ENCODE measurements around the gene RAG1.

The RAG1 gene

GRCh38 chr11:36609383-36609782 lies 41.6 kb downstream of the RAG1 start:
- Histone ChIP-seq H3K4me3 (ENCODE audit: low read length in 2 of 2) (no peak overlapping the region), H3K4me1 (ENCODE audit: control insufficient read depth, insufficient read depth, low read length) (no peaks in the 10 kb centered on the region), H3K27ac (ENCODE audit: low read length) (no peak overlapping the region), H3K9me3 (ENCODE audit: control insufficient read depth in 2 of 2, low read length in 2 of 2) (no peaks in the 10 kb centered on the region), H3K27me3 (ENCODE audit: control insufficient read depth in 1 of 2, insufficient read depth in 2 of 2, low read length in 2 of 2) (no peaks in the 10 kb centered on the region), H3K9ac (ENCODE audit: low read length in 2 of 2) (no peak overlapping the region), H3K36me3 (ENCODE audit: control insufficient read depth in 2 of 2, insufficient read depth in 2 of 2, low read length in 2 of 2) (peaks cover 4 to 5% of the 10 kb centered on the region in 2 donors)

DNA sequence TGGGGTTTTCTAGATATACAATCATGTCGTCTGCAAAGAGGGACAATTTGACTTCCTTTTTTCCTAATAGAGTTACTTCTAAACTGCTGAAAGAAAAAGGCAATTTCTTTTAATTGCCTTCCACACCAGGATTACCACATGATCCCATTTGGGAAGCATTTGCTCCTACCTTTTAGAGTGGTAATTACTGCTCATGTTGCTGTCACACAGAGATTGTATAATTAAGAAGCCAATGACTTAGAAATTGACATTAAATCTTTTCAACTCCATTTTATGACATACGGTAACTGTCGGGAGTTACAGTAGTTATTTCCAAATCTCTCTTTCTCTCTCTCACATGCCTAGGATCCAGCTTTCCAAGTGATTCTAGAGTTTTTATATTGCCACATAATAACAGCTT lies 48.0 kb downstream of the RAG1 start:
- peaks cover 1 to 4% of the 10 kb centered on the region in 2 donors for H3K36me3 ChIP-seq (ENCODE audit: control insufficient read depth in 2 of 2, insufficient read depth in 2 of 2, low read length in 2 of 2)
- no peak overlapping the region for H3K9ac ChIP-seq (ENCODE audit: low read length in 2 of 2)
- H3K27me3 ChIP-seq (ENCODE audit: control insufficient read depth in 1 of 2, insufficient read depth in 2 of 2, low read length in 2 of 2), result no peaks in the 10 kb centered on the region
- H3K27ac ChIP-seq (ENCODE audit: low read length), result no peak overlapping the region
- H3K9me3 ChIP-seq (ENCODE audit: control insufficient read depth in 2 of 2, low read length in 2 of 2), result no peaks in the 10 kb centered on the region
- H3K4me1 ChIP-seq (ENCODE audit: control insufficient read depth, insufficient read depth, low read length), result peaks cover 5% of the 10 kb centered on the region
- no peak overlapping the region for H3K4me3 ChIP-seq (ENCODE audit: low read length in 2 of 2)

DNA sequence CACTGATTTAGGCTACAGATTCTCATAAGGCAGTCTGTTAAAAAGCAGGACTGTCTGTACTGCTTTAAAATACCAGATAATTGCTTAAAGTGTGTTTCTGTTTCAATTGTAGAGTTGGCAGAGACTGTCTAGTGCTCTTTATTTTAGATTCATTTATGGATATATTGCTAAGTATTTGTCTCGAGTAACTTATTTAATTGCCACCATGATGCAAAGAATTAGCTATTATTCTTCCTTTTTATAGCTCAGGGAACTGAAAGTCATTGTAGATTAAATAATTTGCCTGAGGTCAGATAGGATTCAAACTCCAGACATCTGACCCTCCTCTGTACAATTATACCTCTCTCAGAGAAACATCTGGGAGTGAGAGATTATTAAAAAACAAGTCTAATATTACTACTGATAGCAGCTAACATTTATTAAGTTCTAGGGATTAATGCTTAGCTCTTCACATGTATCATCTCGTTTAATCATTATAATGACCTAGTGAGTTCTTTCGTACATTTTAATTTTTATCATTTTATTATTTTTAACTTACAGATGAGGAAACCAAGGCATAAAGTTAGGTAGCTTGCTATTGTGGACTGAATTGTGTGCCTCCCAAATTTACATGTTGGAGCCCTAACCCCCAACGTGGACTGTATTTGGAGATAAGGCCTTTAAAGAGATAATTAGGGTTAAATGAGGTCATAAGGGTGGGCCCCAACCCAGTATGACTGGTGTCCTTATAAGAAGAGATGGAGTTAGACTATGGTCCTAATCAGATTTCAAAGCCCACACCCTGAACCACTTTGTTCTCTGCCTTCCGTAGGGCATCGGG lies 49.9 kb downstream of the RAG1 start:
- Histone ChIP-seq H3K27ac (ENCODE audit: low read length) (no peak overlapping the region), H3K27me3 (ENCODE audit: control insufficient read depth in 1 of 2, insufficient read depth in 2 of 2, low read length in 2 of 2) (no peaks in the 10 kb centered on the region), H3K4me1 (ENCODE audit: control insufficient read depth, insufficient read depth, low read length) (peaks cover 5% of the 10 kb centered on the region), H3K4me3 (ENCODE audit: low read length in 2 of 2) (no peak overlapping the region), H3K36me3 (ENCODE audit: control insufficient read depth in 2 of 2, insufficient read depth in 2 of 2, low read length in 2 of 2) (no peaks in the 10 kb centered on the region), H3K9me3 (ENCODE audit: control insufficient read depth in 2 of 2, low read length in 2 of 2) (no peaks in the 10 kb centered on the region), H3K9ac (ENCODE audit: low read length in 2 of 2) (no peak overlapping the region)

GRCh38 chr11:36618363-36619047 lies 50.7 kb downstream of the RAG1 start:
- Histone ChIP-seq H3K9ac (ENCODE audit: low read length in 2 of 2) (peak overlapping the region in 1 of 2 donors; percentile 47), H3K27me3 (ENCODE audit: control insufficient read depth in 1 of 2, insufficient read depth in 2 of 2, low read length in 2 of 2) (no peaks in the 10 kb centered on the region), H3K4me3 (ENCODE audit: low read length in 2 of 2) (peak overlapping the region; percentile 49 to 64), H3K4me1 (ENCODE audit: control insufficient read depth, insufficient read depth, low read length) (peaks cover 5% of the 10 kb centered on the region), H3K27ac (ENCODE audit: low read length) (peak overlapping the region; percentile 41), H3K36me3 (ENCODE audit: control insufficient read depth in 2 of 2, insufficient read depth in 2 of 2, low read length in 2 of 2) (no peaks in the 10 kb centered on the region), H3K9me3 (ENCODE audit: control insufficient read depth in 2 of 2, low read length in 2 of 2) (no peaks in the 10 kb centered on the region)

DNA sequence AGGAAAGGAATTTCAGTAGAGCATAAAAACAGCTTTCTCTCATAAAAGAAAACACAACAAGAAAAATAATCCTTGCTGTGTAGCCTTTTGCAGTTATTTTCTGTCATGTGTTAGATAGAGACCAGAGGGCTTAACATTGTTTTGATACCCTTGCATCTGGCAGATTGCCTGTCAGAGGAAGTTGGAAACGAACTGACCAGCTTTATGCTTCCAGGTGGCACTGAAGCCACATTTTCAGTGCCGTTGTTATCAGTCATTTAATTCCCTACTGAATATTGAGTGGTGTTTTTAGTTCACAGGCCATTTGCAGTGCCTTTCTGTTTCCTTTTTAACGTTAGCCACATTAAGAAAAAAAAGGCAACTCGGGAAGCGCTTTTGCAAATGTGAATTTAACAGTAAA lies 51.7 kb downstream of the RAG1 start:
- H3K27ac ChIP-seq (ENCODE audit: low read length), result peak overlapping the region; percentile 41
- no peaks in the 10 kb centered on the region for H3K9me3 ChIP-seq (ENCODE audit: control insufficient read depth in 2 of 2, low read length in 2 of 2)
- H3K27me3 ChIP-seq (ENCODE audit: control insufficient read depth in 1 of 2, insufficient read depth in 2 of 2, low read length in 2 of 2), result no peaks in the 10 kb centered on the region
- no peaks in the 10 kb centered on the region for H3K36me3 ChIP-seq (ENCODE audit: control insufficient read depth in 2 of 2, insufficient read depth in 2 of 2, low read length in 2 of 2)
- H3K4me1 ChIP-seq (ENCODE audit: control insufficient read depth, insufficient read depth, low read length), result peaks cover 5% of the 10 kb centered on the region
- peak overlapping the region; percentile 12 to 47 for H3K9ac ChIP-seq (ENCODE audit: low read length in 2 of 2)
- peak overlapping the region; percentile 38 to 64 for H3K4me3 ChIP-seq (ENCODE audit: low read length in 2 of 2)

DNA sequence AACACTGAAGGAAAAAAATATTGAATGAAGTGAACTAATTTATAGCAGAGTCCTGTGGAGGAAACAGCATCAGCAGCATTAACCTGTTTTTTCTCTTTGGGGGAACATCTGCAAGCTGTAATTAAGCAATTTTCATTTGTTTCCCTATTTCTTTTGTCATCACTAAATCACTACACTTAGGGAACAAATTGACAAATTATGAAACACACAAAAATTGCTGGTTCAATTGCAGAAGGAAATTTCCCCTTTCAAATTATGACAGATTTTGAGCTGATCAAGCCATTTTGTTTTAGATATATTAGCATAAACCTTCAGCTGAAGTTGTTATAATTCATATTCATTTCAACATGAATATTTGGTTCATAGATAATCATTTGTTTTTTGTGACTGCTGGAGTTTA lies 52.4 kb downstream of the RAG1 start:
- no peaks in the 10 kb centered on the region for H3K36me3 ChIP-seq (ENCODE audit: control insufficient read depth in 2 of 2, insufficient read depth in 2 of 2, low read length in 2 of 2)
- peaks cover 5% of the 10 kb centered on the region for H3K4me1 ChIP-seq (ENCODE audit: control insufficient read depth, insufficient read depth, low read length)
- H3K4me3 ChIP-seq (ENCODE audit: low read length in 2 of 2), result no peak overlapping the region
- no peaks in the 10 kb centered on the region for H3K9me3 ChIP-seq (ENCODE audit: control insufficient read depth in 2 of 2, low read length in 2 of 2)
- H3K9ac ChIP-seq (ENCODE audit: low read length in 2 of 2), result no peak overlapping the region
- no peaks in the 10 kb centered on the region for H3K27me3 ChIP-seq (ENCODE audit: control insufficient read depth in 1 of 2, insufficient read depth in 2 of 2, low read length in 2 of 2)
- H3K27ac ChIP-seq (ENCODE audit: low read length), result no peak overlapping the region

- Histone ChIP-seq H3K4me3 (ENCODE audit: low read length in 2 of 2) (no peak overlapping the region), H3K9me3 (ENCODE audit: control insufficient read depth in 2 of 2, low read length in 2 of 2) (no peaks in the 10 kb centered on the region), H3K27me3 (ENCODE audit: control insufficient read depth in 1 of 2, insufficient read depth in 2 of 2, low read length in 2 of 2) (no peaks in the 10 kb centered on the region), H3K9ac (ENCODE audit: low read length in 2 of 2) (no peak overlapping the region), H3K4me1 (ENCODE audit: control insufficient read depth, insufficient read depth, low read length) (peaks cover 5% of the 10 kb centered on the region), H3K27ac (ENCODE audit: low read length) (no peak overlapping the region), H3K36me3 (ENCODE audit: control insufficient read depth in 2 of 2, insufficient read depth in 2 of 2, low read length in 2 of 2) (no peaks in the 10 kb centered on the region)
Measured at GRCh38 chr11:36622431-36623136, 54.8 kb downstream of the RAG1 start.

- Histone ChIP-seq H3K27ac (ENCODE audit: low read length) (no peak overlapping the region), H3K36me3 (ENCODE audit: control insufficient read depth in 2 of 2, insufficient read depth in 2 of 2, low read length in 2 of 2) (no peaks in the 10 kb centered on the region), H3K4me3 (ENCODE audit: low read length in 2 of 2) (no peak overlapping the region), H3K9me3 (ENCODE audit: control insufficient read depth in 2 of 2, low read length in 2 of 2) (no peaks in the 10 kb centered on the region), H3K4me1 (ENCODE audit: control insufficient read depth, insufficient read depth, low read length) (peaks cover 3% of the 10 kb centered on the region), H3K9ac (ENCODE audit: low read length in 2 of 2) (no peak overlapping the region), H3K27me3 (ENCODE audit: control insufficient read depth in 1 of 2, insufficient read depth in 2 of 2, low read length in 2 of 2) (no peaks in the 10 kb centered on the region)
Measured at GRCh38 chr11:36623494-36623893, 55.7 kb downstream of the RAG1 start.

DNA sequence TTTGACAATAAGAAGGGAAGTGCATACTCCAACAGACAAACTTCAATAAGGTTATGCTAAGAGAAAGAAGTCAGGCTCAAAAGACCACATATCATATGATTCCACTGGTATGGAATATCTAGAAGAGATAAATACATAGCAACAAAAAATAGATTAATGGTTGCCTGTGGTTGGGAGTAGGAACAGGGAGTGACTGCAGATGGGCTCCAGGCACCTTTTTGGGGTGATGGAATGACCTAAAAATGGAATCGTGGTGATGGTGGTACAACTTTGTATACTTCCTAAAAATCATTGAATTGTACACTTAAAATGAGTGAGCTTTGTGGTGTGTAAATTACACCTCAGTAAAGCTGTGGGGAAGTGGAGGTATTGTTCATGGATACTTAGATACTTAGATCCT lies 59.2 kb downstream of the RAG1 start:
- Histone ChIP-seq H3K9me3 (ENCODE audit: control insufficient read depth in 2 of 2, low read length in 2 of 2) (no peaks in the 10 kb centered on the region), H3K9ac (ENCODE audit: low read length in 2 of 2) (no peak overlapping the region), H3K4me1 (ENCODE audit: control insufficient read depth, insufficient read depth, low read length) (no peaks in the 10 kb centered on the region)

GRCh38 chr11:36627471-36627870 lies 59.7 kb downstream of the RAG1 start:
- Histone ChIP-seq H3K36me3 (ENCODE audit: control insufficient read depth in 2 of 2, insufficient read depth in 2 of 2, low read length in 2 of 2) (no peaks in the 10 kb centered on the region), H3K9ac (ENCODE audit: low read length in 2 of 2) (no peak overlapping the region), H3K4me3 (ENCODE audit: low read length in 2 of 2) (no peak overlapping the region), H3K4me1 (ENCODE audit: control insufficient read depth, insufficient read depth, low read length) (no peaks in the 10 kb centered on the region), H3K27ac (ENCODE audit: low read length) (no peak overlapping the region), H3K27me3 (ENCODE audit: control insufficient read depth in 1 of 2, insufficient read depth in 2 of 2, low read length in 2 of 2) (no peaks in the 10 kb centered on the region), H3K9me3 (ENCODE audit: control insufficient read depth in 2 of 2, low read length in 2 of 2) (no peaks in the 10 kb centered on the region)

More for the DNA sequence above, 59.2 kb downstream of the RAG1 start:
- no peaks in the 10 kb centered on the region for H3K36me3 ChIP-seq (ENCODE audit: control insufficient read depth in 2 of 2, insufficient read depth in 2 of 2, low read length in 2 of 2)
- no peaks in the 10 kb centered on the region for H3K27me3 ChIP-seq (ENCODE audit: control insufficient read depth in 1 of 2, insufficient read depth in 2 of 2, low read length in 2 of 2)
- no peak overlapping the region for H3K27ac ChIP-seq (ENCODE audit: low read length)
- no peak overlapping the region for H3K4me3 ChIP-seq (ENCODE audit: low read length in 2 of 2)
